Trophoblast cell (in vitro differentiated cells and primary cell): Measurements from ENCODE around the gene RASSF5.

Experiments
- DNase-seq, 2 donors: peaks; one replicate each; pipeline ENCODE4 v3.0.0-alpha.2; 2016
- H2AFZ ChIP-seq: 2 replicates; pipeline ENCODE4 v1.6.1; 2013; ENCODE audit warnings: low read length, moderate library complexity, mild to moderate bottlenecking; ENCODE audit not compliant: insufficient read depth, poor library complexity
- H2AK5ac ChIP-seq: 2 replicates; pipeline ENCODE4 v1.6.1; 2013; ENCODE audit warnings: mild to moderate bottlenecking, low read length
- H2BK120ac ChIP-seq: 2 replicates; pipeline ENCODE4 v1.6.1; 2013; ENCODE audit warnings: low read length, mild to moderate bottlenecking, moderate library complexity; ENCODE audit not compliant: insufficient read depth, poor library complexity
- H2BK12ac ChIP-seq: 2 replicates; pipeline ENCODE4 v1.6.1; 2013; ENCODE audit warnings: mild to moderate bottlenecking, low read length, moderate library complexity
- H2BK5ac ChIP-seq: 2 replicates; pipeline ENCODE4 v1.6.1; 2013; ENCODE audit warnings: low read length, low read depth, moderate library complexity, mild to moderate bottlenecking; ENCODE audit not compliant: poor library complexity
- H3K14ac ChIP-seq: 2 replicates; pipeline ENCODE4 v1.6.1; 2013; ENCODE audit warnings: mild to moderate bottlenecking, low read length
- H3K18ac ChIP-seq: 2 replicates; pipeline ENCODE4 v1.6.1; 2013; ENCODE audit warnings: mild to moderate bottlenecking, low read length
- H3K23ac ChIP-seq: 2 replicates; pipeline ENCODE4 v1.6.1; 2013; ENCODE audit warnings: low read length
- H3K27ac ChIP-seq: 2 replicates; pipeline ENCODE4 v1.5.1; 2013; ENCODE audit warnings: low read depth, mild to moderate bottlenecking, inconsistent platforms, low read length, moderate library complexity
- H3K27me3 ChIP-seq: 2 replicates; pipeline ENCODE4 v1.6.1; 2013; ENCODE audit warnings: inconsistent platforms, mild to moderate bottlenecking, low read length, moderate library complexity; ENCODE audit not compliant: insufficient read depth
- H3K36me3 ChIP-seq, 2 experiments: 1 replicate in 1 of 2; 2 replicates in 1 of 2; pipeline ENCODE4 v1.6.1; 2013; ENCODE audit warnings: low read length in 2 of 2, mild to moderate bottlenecking in 2 of 2, moderate library complexity in 1 of 2; ENCODE audit not compliant: insufficient read depth in 2 of 2, control insufficient read depth in 1 of 2
- H3K4ac ChIP-seq: 2 replicates; pipeline ENCODE4 v1.6.1; 2013; ENCODE audit warnings: low read depth, mild to moderate bottlenecking, low read length, moderate library complexity
- H3K4me1 ChIP-seq, 2 experiments: 1 replicate in 1 of 2; 2 replicates in 1 of 2; pipeline ENCODE4 v1.6.1; 2013; ENCODE audit warnings: low read length in 2 of 2, mild to moderate bottlenecking in 2 of 2, moderate library complexity in 1 of 2; ENCODE audit not compliant: insufficient read depth in 2 of 2, control insufficient read depth in 1 of 2
- H3K4me2 ChIP-seq: 2 replicates; pipeline ENCODE4 v1.6.1; 2013; ENCODE audit warnings: inconsistent platforms, mild to moderate bottlenecking, low read length, moderate library complexity
- H3K4me3 ChIP-seq: 2 replicates; pipeline ENCODE4 v1.5.1; 2013; ENCODE audit warnings: mild to moderate bottlenecking, low read depth, low read length, inconsistent platforms
- H3K79me1 ChIP-seq: one replicate; pipeline ENCODE4 v1.6.1; 2013; ENCODE audit warnings: low read length
- H3K79me2 ChIP-seq: 2 replicates; pipeline ENCODE4 v1.6.1; 2013; ENCODE audit warnings: low read length, mild to moderate bottlenecking; ENCODE audit not compliant: control insufficient read depth, insufficient read depth, poor library complexity
- H3K9ac ChIP-seq: 2 replicates; pipeline ENCODE4 v1.6.1; 2013; ENCODE audit warnings: mild to moderate bottlenecking, low read length
- H3K9me3 ChIP-seq: 2 replicates; pipeline ENCODE4 v1.6.1; 2013; ENCODE audit warnings: low read depth, mild to moderate bottlenecking, control low read depth, inconsistent platforms, low read length; ENCODE audit not compliant: insufficient read depth
- H4K12ac ChIP-seq: 2 replicates; pipeline ENCODE4 v1.6.1; 2013; ENCODE audit warnings: low read depth, mild to moderate bottlenecking, low read length, moderate library complexity
- H4K8ac ChIP-seq: 2 replicates; pipeline ENCODE4 v1.6.1; 2013; ENCODE audit warnings: low read depth, mild to moderate bottlenecking, low read length, moderate library complexity
- H4K91ac ChIP-seq: one replicate; pipeline ENCODE4 v1.6.1; 2013; ENCODE audit warnings: low read depth, mild to moderate bottlenecking, low read length, moderate library complexity
- WGBS: extraction: QIAGEN DNeasy Blood & Tissue Kit; methylation state at CpG from one replicate; pipeline ENCODE4 v1.1.7; 2013; ENCODE audit warnings: missing lambda C conversion rate; ENCODE audit not compliant: insufficient read length, insufficient coverage; ENCODE audit errors: extremely low coverage; 5-methylcytosine and 5-hydroxymethylcytosine counted together

The RASSF5 gene

DNA sequence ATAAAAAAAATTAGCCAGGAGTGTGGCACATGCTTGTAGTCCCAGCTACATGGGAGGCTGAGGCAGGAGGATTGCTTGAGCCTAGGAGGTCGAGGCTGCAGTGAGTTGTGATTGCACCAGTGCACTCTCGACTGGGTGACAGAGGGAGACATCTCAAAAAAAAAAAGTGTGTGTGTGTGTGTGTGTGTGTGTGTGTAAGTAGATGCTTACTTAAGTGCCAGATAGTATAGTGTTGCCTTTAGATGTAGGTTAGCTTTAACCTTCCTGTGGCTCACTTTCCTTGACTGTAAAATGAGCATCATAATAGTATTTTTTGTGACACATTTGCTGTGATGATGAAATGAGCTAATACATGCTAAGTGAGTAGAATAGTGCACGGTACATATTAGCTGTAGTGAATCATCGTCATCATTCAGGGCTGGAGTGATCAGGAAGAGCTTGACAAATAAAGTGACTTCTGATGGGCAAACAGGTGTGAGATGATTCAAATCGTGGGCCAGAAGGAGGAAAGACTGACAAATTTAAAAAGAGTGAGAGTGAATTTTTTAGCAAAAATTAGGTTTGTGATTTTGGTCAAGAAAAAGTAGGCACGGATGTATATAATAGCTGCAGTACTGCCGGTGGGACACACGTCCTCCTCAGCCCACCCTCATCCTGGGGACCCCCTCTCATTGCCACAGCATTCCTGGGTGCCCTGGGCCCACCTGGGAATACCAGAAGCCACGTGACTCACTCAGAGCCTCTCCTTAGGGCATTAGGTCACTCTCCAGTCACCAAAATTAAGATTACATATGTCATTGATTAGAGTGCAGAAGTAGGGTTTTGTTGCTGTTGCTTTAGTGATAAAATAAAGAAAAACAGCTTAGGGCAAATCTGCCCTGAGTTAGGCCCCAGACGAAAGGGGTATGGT, 71.0 kb downstream of the RASSF5 start:
- no peak overlapping the region for H3K9ac ChIP-seq
- no peaks in the 10 kb centered on the region for H3K36me3 ChIP-seq
- H4K91ac ChIP-seq: no peak overlapping the region
- no peak overlapping the region for H4K8ac ChIP-seq
- H2BK12ac ChIP-seq: no peak overlapping the region
- no peaks in the 10 kb centered on the region for H3K4me1 ChIP-seq
- no peak overlapping the region for H2AK5ac ChIP-seq
- H2AFZ ChIP-seq: no peak overlapping the region
- no peak overlapping the region for H2BK120ac ChIP-seq
- DNase-seq: no peak
- no peaks in the 10 kb centered on the region for H3K79me1 ChIP-seq
- H3K79me2 ChIP-seq: no peaks in the 10 kb centered on the region
- H3K18ac ChIP-seq: no peak overlapping the region
- WGBS: no CpG with 5 or more reads among the region's 10 CpGs
- no peak overlapping the region for H3K4ac ChIP-seq
- no peak overlapping the region for H2BK5ac ChIP-seq
- H3K27me3 ChIP-seq: no peaks in the 10 kb centered on the region
- H4K12ac ChIP-seq: no peak overlapping the region
- no peak overlapping the region for H3K27ac ChIP-seq
- H3K14ac ChIP-seq: no peak overlapping the region
- no peak overlapping the region for H3K23ac ChIP-seq
- H3K4me3 ChIP-seq: no peak overlapping the region
- H3K9me3 ChIP-seq: no peaks in the 10 kb centered on the region
- no peak overlapping the region for H3K4me2 ChIP-seq

DNA sequence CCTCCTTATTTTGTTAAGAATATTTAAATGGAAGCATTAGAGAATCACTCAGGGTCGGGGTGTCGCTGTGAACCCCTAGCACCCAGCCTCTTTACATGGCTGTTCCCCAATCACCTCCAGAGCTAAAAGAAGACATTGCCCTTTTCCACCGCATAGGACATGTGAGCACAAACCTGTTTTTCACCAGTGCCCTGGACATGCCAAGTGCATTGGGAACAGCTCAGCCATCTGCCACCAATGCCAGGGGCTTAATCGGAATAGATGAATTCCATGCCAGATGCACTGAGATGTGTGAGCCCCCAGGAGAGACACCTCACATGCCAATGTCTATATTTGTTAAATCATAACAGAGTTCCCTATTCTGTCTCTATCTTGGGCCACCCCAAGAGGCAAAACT, 71.6 kb downstream of the RASSF5 start:
- no peak overlapping the region for H4K91ac ChIP-seq
- H3K36me3 ChIP-seq: no peaks in the 10 kb centered on the region
- H2BK12ac ChIP-seq: no peak overlapping the region
- H3K79me1 ChIP-seq: no peaks in the 10 kb centered on the region
- no peaks in the 10 kb centered on the region for H3K4me1 ChIP-seq
- no peak overlapping the region for H3K4me2 ChIP-seq
- H2BK120ac ChIP-seq: no peak overlapping the region
- H3K9me3 ChIP-seq: no peaks in the 10 kb centered on the region
- H3K14ac ChIP-seq: no peak overlapping the region
- H3K4me3 ChIP-seq: no peak overlapping the region
- DNase-seq: no peak
- no peaks in the 10 kb centered on the region for H3K79me2 ChIP-seq
- no peaks in the 10 kb centered on the region for H3K27me3 ChIP-seq
- H3K18ac ChIP-seq: no peak overlapping the region
- no CpG with 5 or more reads among the region's 4 CpGs for WGBS
- H2AFZ ChIP-seq: no peak overlapping the region
- H3K23ac ChIP-seq: no peak overlapping the region
- H3K4ac ChIP-seq: no peak overlapping the region
- H4K8ac ChIP-seq: no peak overlapping the region
- H3K27ac ChIP-seq: no peak overlapping the region
- no peak overlapping the region for H4K12ac ChIP-seq
- H2BK5ac ChIP-seq: no peak overlapping the region
- no peak overlapping the region for H3K9ac ChIP-seq
- H2AK5ac ChIP-seq: no peak overlapping the region

DNA sequence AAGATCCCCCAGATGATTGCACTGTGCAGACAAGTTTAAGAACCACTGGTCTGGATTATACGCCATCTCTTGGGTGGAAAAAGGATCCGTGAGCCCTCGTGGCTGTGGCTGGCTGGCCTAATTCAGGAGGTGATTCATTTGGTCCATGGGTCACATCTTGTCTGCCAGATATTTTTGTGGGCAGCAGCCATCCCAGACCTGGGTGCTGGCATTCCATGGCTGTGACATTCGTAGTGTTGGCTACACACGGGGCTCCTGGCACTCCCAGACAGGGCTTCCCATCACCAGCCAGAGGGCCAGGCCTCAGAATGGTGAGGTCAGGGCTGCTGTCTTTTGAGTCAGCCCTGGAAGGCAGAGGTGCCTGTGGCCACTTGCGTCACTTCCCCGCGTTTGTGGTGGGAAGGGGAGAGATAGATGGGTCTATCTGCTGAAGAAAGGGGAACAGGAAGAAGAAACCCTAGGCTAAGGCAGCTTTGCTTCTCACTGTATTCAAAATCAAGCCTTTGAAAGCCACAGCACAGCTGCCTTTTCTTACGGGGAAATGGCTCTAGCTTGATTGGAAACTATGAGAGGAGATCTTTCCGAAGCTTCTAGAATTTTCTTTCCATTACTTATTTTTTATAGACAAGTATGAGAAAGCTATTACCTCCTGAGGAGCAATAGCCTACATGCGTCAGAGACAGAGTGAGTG, 72.6 kb downstream of the RASSF5 start:
- H2BK12ac ChIP-seq: no peak overlapping the region
- peaks cover 2% of the 10 kb centered on the region for H3K9me3 ChIP-seq
- H3K27ac ChIP-seq: no peak overlapping the region
- no peak overlapping the region for H3K4ac ChIP-seq
- H3K4me2 ChIP-seq: no peak overlapping the region
- no peak overlapping the region for H4K91ac ChIP-seq
- H3K36me3 ChIP-seq: no peaks in the 10 kb centered on the region
- no peak overlapping the region for H2BK120ac ChIP-seq
- no peak overlapping the region for H2AK5ac ChIP-seq
- no peak overlapping the region for H3K9ac ChIP-seq
- no peak overlapping the region for H3K23ac ChIP-seq
- H3K14ac ChIP-seq: no peak overlapping the region
- no peak overlapping the region for H3K4me3 ChIP-seq
- H2BK5ac ChIP-seq: no peak overlapping the region
- H3K79me2 ChIP-seq: no peaks in the 10 kb centered on the region
- no peak overlapping the region for H2AFZ ChIP-seq
- no peak overlapping the region for H4K8ac ChIP-seq
- H4K12ac ChIP-seq: no peak overlapping the region
- no peaks in the 10 kb centered on the region for H3K4me1 ChIP-seq
- no peaks in the 10 kb centered on the region for H3K27me3 ChIP-seq
- WGBS: no CpG with 5 or more reads among the region's 11 CpGs
- no peak overlapping the region for H3K18ac ChIP-seq
- DNase-seq: peak; percentile 42 to 45
- no peaks in the 10 kb centered on the region for H3K79me1 ChIP-seq

DNA sequence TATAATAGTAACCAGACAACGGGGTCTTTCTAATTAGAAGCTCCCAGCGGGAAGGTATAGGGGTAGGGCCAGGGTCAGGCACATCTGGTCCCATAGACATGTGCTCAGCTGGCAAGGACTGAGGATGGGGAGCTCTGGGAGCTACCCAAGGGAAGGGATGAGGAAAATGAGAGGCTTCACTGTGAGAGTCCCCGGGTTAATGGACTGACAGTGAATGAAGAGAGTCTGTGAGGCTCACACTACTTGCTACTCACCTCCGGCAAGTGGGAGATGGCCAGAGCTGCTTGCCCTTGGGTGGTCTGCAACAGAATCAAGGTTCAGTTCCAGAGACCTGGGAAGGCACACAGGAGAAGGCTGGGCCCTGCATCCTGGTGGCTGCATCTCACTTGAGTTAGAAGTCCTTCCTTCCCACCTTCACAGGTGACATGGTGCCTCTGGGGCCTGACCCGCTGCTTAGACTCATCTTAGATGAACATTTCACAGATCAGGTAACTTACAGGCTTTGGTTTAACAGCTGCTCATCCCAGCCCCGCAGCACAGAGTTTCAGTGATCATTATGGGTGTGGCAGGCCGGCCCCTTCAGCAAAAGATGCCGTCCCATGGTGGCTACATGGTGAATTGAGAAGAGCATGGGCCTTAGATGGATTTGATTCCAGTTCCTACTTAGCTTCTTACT, 73.2 kb downstream of the RASSF5 start:
- H3K4me2 ChIP-seq: no peak overlapping the region
- no peak overlapping the region for H3K14ac ChIP-seq
- H4K8ac ChIP-seq: no peak overlapping the region
- H3K9me3 ChIP-seq: peaks cover 2% of the 10 kb centered on the region
- no peaks in the 10 kb centered on the region for H3K79me2 ChIP-seq
- no peak overlapping the region for H3K23ac ChIP-seq
- H3K9ac ChIP-seq: no peak overlapping the region
- H2AFZ ChIP-seq: no peak overlapping the region
- H2BK12ac ChIP-seq: no peak overlapping the region
- H2BK5ac ChIP-seq: no peak overlapping the region
- no peaks in the 10 kb centered on the region for H3K4me1 ChIP-seq
- H4K91ac ChIP-seq: no peak overlapping the region
- no peak for DNase-seq
- no peak overlapping the region for H2BK120ac ChIP-seq
- no CpG with 5 or more reads among the region's 8 CpGs for WGBS
- no peak overlapping the region for H3K4ac ChIP-seq
- no peaks in the 10 kb centered on the region for H3K27me3 ChIP-seq
- no peak overlapping the region for H3K4me3 ChIP-seq
- H3K18ac ChIP-seq: no peak overlapping the region
- no peak overlapping the region for H2AK5ac ChIP-seq
- H3K79me1 ChIP-seq: no peaks in the 10 kb centered on the region
- no peaks in the 10 kb centered on the region for H3K36me3 ChIP-seq
- no peak overlapping the region for H3K27ac ChIP-seq
- no peak overlapping the region for H4K12ac ChIP-seq
